Measurements from ENCODE around the gene ZNF701.

Gene ZNF701

GRCh38 chr19:52570000-52570861, at the start of gene ZNF701:
Gene ZNF701 (plus strand): TSS chr19:52570287. CDS start chr19:52574148, 3,861 bp downstream.
- Histone ChIP-seq H3K9me3 (ENCODE audit: control insufficient read depth, insufficient read depth, low read length) (no peaks in the 10 kb centered on the region), H3K79me2 (ENCODE audit: control insufficient read depth, low read length) (peaks cover 25% of the 10 kb centered on the region), H3K36me3 (ENCODE audit: control insufficient read depth, low read length) (peaks cover 25% of the 10 kb centered on the region), H3K27ac (ENCODE audit: low read depth, low read length) (peak within 1 kb of the TSS; percentile 79), H3K27me3 (ENCODE audit: control insufficient read depth, low read length) (no peaks in the 10 kb centered on the region), H3K4me3 (ENCODE audit: low read length) (peak within 1 kb of the TSS; percentile 84), H3F3A (ENCODE audit: control insufficient read depth, insufficient read depth) (0 out of 2 replicates have a peak, but pooled peaks cover 2% of the 10 kb centered on the region), H4K20me1 (ENCODE audit: control insufficient read depth, insufficient read depth, low read depth, low read length) (no peaks in the 10 kb centered on the region), H3K4me1 (ENCODE audit: control insufficient read depth, low read length) (0 out of 2 replicates have a peak, but pooled peaks cover 3% of the 10 kb centered on the region), H3K9me2 (replicated peaks; ENCODE audit: control insufficient read depth, low read length) (no peaks in the 10 kb centered on the region), H3K4me2 (ENCODE audit: low read length) (peak within 1 kb of the TSS; percentile 82)
- no peak for TF ChIP-seq EZH2phosphoT487 (IDR thresholded peaks at IDR 0.05; ENCODE audit: borderline replicate concordance, low read length)
- TF ChIP-seq, protein P1, sequence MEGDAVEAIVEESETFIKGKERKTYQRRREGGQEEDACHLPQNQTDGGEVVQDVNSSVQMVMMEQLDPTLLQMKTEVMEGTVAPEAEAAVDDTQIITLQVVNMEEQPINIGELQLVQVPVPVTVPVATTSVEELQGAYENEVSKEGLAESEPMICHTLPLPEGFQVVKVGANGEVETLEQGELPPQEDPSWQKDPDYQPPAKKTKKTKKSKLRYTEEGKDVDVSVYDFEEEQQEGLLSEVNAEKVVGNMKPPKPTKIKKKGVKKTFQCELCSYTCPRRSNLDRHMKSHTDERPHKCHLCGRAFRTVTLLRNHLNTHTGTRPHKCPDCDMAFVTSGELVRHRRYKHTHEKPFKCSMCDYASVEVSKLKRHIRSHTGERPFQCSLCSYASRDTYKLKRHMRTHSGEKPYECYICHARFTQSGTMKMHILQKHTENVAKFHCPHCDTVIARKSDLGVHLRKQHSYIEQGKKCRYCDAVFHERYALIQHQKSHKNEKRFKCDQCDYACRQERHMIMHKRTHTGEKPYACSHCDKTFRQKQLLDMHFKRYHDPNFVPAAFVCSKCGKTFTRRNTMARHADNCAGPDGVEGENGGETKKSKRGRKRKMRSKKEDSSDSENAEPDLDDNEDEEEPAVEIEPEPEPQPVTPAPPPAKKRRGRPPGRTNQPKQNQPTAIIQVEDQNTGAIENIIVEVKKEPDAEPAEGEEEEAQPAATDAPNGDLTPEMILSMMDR (IDR thresholded peaks at IDR 0.05; ENCODE audit: low read depth, low read length, poor library complexity, severe bottlenecking) = no peak

GRCh38 chr19:52522551-52522950, 47.5 kb upstream of the ZNF701 start:
- H3K9me2 ChIP-seq (replicated peaks; ENCODE audit: control insufficient read depth, low read length) = no peaks in the 10 kb centered on the region
- peaks cover under 1% of the 10 kb centered on the region for H3K79me2 ChIP-seq (ENCODE audit: control insufficient read depth, low read length)
- H3K9me3 ChIP-seq (ENCODE audit: control insufficient read depth, insufficient read depth, low read length) = no peaks in the 10 kb centered on the region
- peaks cover 4% of the 10 kb centered on the region for H3K4me1 ChIP-seq (ENCODE audit: control insufficient read depth, low read length)
- H3K4me2 ChIP-seq (ENCODE audit: low read length) = no peak overlapping the region
- H3K27me3 ChIP-seq (ENCODE audit: control insufficient read depth, low read length) = no peaks in the 10 kb centered on the region
- TF ChIP-seq, protein P1 (IDR thresholded peaks at IDR 0.05; ENCODE audit: low read depth, low read length, poor library complexity, severe bottlenecking) = no peak
- TF ChIP-seq EZH2phosphoT487 (IDR thresholded peaks at IDR 0.05; ENCODE audit: borderline replicate concordance, low read length) = no peak
- H3K27ac ChIP-seq (ENCODE audit: low read depth, low read length) = no peak overlapping the region
- H3K4me3 ChIP-seq (ENCODE audit: low read length) = no peak overlapping the region
- H4K20me1 ChIP-seq (ENCODE audit: control insufficient read depth, insufficient read depth, low read depth, low read length) = no peaks in the 10 kb centered on the region
- H3F3A ChIP-seq (ENCODE audit: control insufficient read depth, insufficient read depth) = no peaks in the 10 kb centered on the region
- no peaks in the 10 kb centered on the region for H3K36me3 ChIP-seq (ENCODE audit: control insufficient read depth, low read length)

DNA sequence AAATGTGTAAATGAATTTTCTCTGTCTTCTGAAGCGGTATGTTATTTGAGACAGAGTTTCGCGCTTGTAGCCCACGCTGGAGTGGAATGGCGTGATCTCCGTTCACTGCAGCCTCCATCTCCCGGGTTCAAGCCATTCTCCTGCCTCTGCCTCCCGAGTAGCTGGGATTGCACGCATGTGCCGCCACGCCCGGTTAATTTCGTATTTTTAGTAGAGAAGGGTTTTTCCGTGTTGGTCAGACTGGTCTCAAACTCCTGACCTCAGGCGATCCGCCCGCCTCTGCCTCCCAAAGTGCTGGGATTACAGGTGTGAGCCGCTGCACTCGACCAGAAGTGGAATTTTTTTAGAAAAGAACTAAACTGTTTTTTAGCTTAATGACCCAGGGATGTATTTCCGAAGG, 46.0 kb upstream of the ZNF701 start:
- H3K4me3 ChIP-seq (ENCODE audit: low read length) = no peak overlapping the region
- H3K79me2 ChIP-seq (ENCODE audit: control insufficient read depth, low read length) = peaks cover 16% of the 10 kb centered on the region
- peaks cover 8% of the 10 kb centered on the region for H3K36me3 ChIP-seq (ENCODE audit: control insufficient read depth, low read length)
- TF ChIP-seq, protein P1 (IDR thresholded peaks at IDR 0.05; ENCODE audit: low read depth, low read length, poor library complexity, severe bottlenecking) = no peak
- TF ChIP-seq EZH2phosphoT487 (IDR thresholded peaks at IDR 0.05; ENCODE audit: borderline replicate concordance, low read length) = no peak
- peaks cover 14% of the 10 kb centered on the region for H3K4me1 ChIP-seq (ENCODE audit: control insufficient read depth, low read length)
- no peaks in the 10 kb centered on the region for H3F3A ChIP-seq (ENCODE audit: control insufficient read depth, insufficient read depth)
- H3K27me3 ChIP-seq (ENCODE audit: control insufficient read depth, low read length) = no peaks in the 10 kb centered on the region
- no peaks in the 10 kb centered on the region for H4K20me1 ChIP-seq (ENCODE audit: control insufficient read depth, insufficient read depth, low read depth, low read length)
- H3K9me3 ChIP-seq (ENCODE audit: control insufficient read depth, insufficient read depth, low read length) = no peaks in the 10 kb centered on the region
- no peak overlapping the region for H3K4me2 ChIP-seq (ENCODE audit: low read length)
- no peaks in the 10 kb centered on the region for H3K9me2 ChIP-seq (replicated peaks; ENCODE audit: control insufficient read depth, low read length)
- H3K27ac ChIP-seq (ENCODE audit: low read depth, low read length) = no peak overlapping the region
